G401 (cell line): ENCODE results near the gene ADCY9. TPM values are rescaled to one million over a fixed set of nuclear protein-coding genes. Genes with fewer than 3 reads are reported as not detected.
"Not testable (repeated sequence)": the region's sequence is repeated elsewhere in the genome, so short reads cannot be mapped to it uniquely, and the experiment has no call there.

ENCODE experiments used
- DNase-seq: peaks from one replicate; pipeline ENCODE4 v3.0.0-alpha.2; 2015; ENCODE audit warnings: low spot score
- in situ Hi-C: cut with HindIII; loops from 2 replicates; pipeline ENCODE4 v1.10.0; 2016; ENCODE audit warnings: low sequenced_read_pairs, mixed read lengths
- total RNA-seq: library from RNA; depleted of rRNA; stranded (reverse); fragments of >200 nt; shearing (Covaris generic); gene quantifications from 2 replicates; pipeline ENCODE4 v1.2.3, GENCODE V29; 2014

The ADCY9 gene
- total RNA-seq, 1 experiment from 2014 or later = 2.6 TPM

GRCh38 chr16:3948378-3948995, 167.8 kb downstream of the ADCY9 start:
- no peak for DNase-seq
- in situ Hi-C loops = no loop called here

GRCh38 chr16:3946604-3947180, 169.6 kb downstream of the ADCY9 start:
- in situ Hi-C loops = no loop called here
- no peak for DNase-seq

- in situ Hi-C loops = no loop called here
- no peak for DNase-seq
These were observed 170.3 kb downstream of the ADCY9 start for GRCh38 chr16:3945751-3946603.

- not testable (repeated sequence) for DNase-seq
These were observed 171.8 kb downstream of the ADCY9 start for GRCh38 chr16:3944457-3944856.

GRCh38 chr16:3942146-3942545, 174.1 kb downstream of the ADCY9 start:
- DNase-seq, in situ Hi-C loops: not testable (repeated sequence)

More at GRCh38 chr16:3944457-3944856, 171.8 kb downstream of the ADCY9 start:
- in situ Hi-C loops = not testable (repeated sequence)

- DNase-seq = peak; percentile 38
- in situ Hi-C loops = no loop called here
These were observed 177.2 kb downstream of the ADCY9 start for GRCh38 chr16:3938843-3939624.

GRCh38 chr16:3938471-3938842, 177.8 kb downstream of the ADCY9 start:
- in situ Hi-C loops = no loop called here
- no peak for DNase-seq

- DNase-seq = peak; percentile 78
- in situ Hi-C loops = no loop called here
These were observed 179.0 kb downstream of the ADCY9 start for GRCh38 chr16:3937066-3937875.

- DNase-seq = no peak
- in situ Hi-C loops = no loop called here
These were observed 180.3 kb downstream of the ADCY9 start for GRCh38 chr16:3935921-3936320.

GRCh38 chr16:3934491-3935181, 181.6 kb downstream of the ADCY9 start:
- no peak for DNase-seq
- in situ Hi-C loops = no loop called here

- not testable (repeated sequence) for DNase-seq
These were observed 189.1 kb downstream of the ADCY9 start for GRCh38 chr16:3927147-3927546.

GRCh38 chr16:3924763-3925162, 191.5 kb downstream of the ADCY9 start:
- DNase-seq = no peak
- in situ Hi-C loops = no loop called here

More at GRCh38 chr16:3927147-3927546, 189.1 kb downstream of the ADCY9 start:
- in situ Hi-C loops = not testable (repeated sequence)

- in situ Hi-C loops = no loop called here
- DNase-seq = no peak
These were observed 194.0 kb downstream of the ADCY9 start for GRCh38 chr16:3922241-3922640.

- DNase-seq = no peak
- in situ Hi-C loops = no loop called here
These were observed 196.0 kb downstream of the ADCY9 start for GRCh38 chr16:3920206-3920605.

GRCh38 chr16:3919413-3919812, 196.8 kb downstream of the ADCY9 start:
- no peak for DNase-seq
- in situ Hi-C loops = no loop called here

- no peak for DNase-seq
- in situ Hi-C loops = no loop called here
These were observed 200.6 kb downstream of the ADCY9 start for GRCh38 chr16:3915426-3916260.

- no peak for DNase-seq
- in situ Hi-C loops = no loop called here
These were observed 203.3 kb downstream of the ADCY9 start for GRCh38 chr16:3912897-3913296.
